GM12892 (cell line): ENCODE data around the gene RFX3.
A peak's percentile ranks its signal among the peaks of the same experiment; 100 is the strongest.

ENCODE experiments used
- POLR2A ChIP-seq: IDR thresholded peaks from 2 replicates; pipeline ENCODE4 v1.6.1; 2011; ENCODE audit warnings: low read depth, low read length, control low read depth
- POLR2AphosphoS5 ChIP-seq: IDR thresholded peaks from 2 replicates; pipeline ENCODE4 v1.6.1; 2011; ENCODE audit warnings: low read depth, low read length, control low read depth
- TAF1 ChIP-seq: IDR thresholded peaks from 2 replicates; pipeline ENCODE4 v1.6.1; 2011; ENCODE audit warnings: low read depth, mild to moderate bottlenecking, control low read depth, low read length, borderline replicate concordance

DNA sequence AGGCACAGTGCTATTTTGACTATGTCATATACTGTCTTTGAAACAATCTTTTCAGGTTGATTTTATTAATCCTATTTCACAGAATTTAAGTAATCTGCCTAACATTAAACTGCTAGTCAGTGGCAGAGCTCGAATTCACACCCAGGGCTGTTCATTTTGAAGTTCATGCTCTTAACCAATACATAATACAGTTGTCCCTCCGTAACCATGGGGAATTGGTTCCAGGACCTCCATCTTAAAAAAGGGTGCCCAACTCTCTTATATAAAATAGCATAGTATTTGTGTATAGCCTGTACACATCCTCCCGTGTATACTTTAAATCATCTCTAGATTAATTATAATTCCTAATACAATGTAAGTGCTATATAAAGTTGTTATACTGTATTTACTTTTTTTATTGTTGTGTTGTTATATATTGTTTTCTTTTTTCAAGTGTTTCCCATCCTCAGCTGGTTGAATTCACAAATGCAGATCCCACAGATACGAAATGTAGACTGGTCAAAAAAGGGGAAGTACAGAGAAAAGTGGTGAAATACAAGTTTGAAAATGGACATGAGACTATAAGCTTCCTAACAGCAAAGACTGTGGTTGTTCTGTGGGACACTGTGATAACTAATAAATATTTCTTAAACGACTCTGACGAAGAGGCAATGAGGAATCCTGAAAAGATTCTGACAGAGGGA, 18.3 kb downstream of the RFX3 start:
- TF ChIP-seq TAF1 (no peak), POLR2A (0 out of 2 replicates have a peak, but pooled peaks have one; percentile 26), POLR2AphosphoS5 (no peak)
